Activated CD4-positive, alpha-beta T cell treated with anti-CD3 and anti-CD28 coated beads for 36 hours (primary cell): Measurements from ENCODE around the gene RTL3. TPM values are rescaled to one million over a fixed set of nuclear protein-coding genes. Genes with fewer than 3 reads are reported as not detected.

Experiments used
- ATAC-seq: fragments of 200-7000 bp; cut with Tn5 transposase; one replicate; pipeline ENCODE4 v1.10.0; 2021; ENCODE audit warnings: mild to moderate bottlenecking, moderate library complexity
- CTCF ChIA-PET: fragments of 350-600 bp; sonication (Branson Sonifier 250); formaldehyde crosslinking; loops from one replicate; lab custom pipeline; 2021; ENCODE audit warnings: antibody characterized with exemption; lab: Charles Lee
- POLR2A ChIA-PET: fragments of 350-600 bp; sonication (Branson Sonifier 250); formaldehyde crosslinking; loops from one replicate; lab custom pipeline; 2021; ENCODE audit warnings: antibody characterized with exemption, inconsistent platforms; lab: Charles Lee
- DNase-seq: peaks from one replicate; pipeline ENCODE4 v3.0.0-alpha.2; 2020
- H3K27ac Mint-ChIP-seq: one replicate; pipeline ENCODE4 v1.8.0; 2021; ENCODE audit warnings: mixed read lengths
- H3K27me3 Mint-ChIP-seq: one replicate; pipeline ENCODE4 v1.8.0; 2021; ENCODE audit warnings: mixed read lengths
- H3K36me3 Mint-ChIP-seq: one replicate; pipeline ENCODE4 v1.8.0; 2021; ENCODE audit warnings: low read depth, mixed read lengths
- H3K4me1 Mint-ChIP-seq: one replicate; pipeline ENCODE4 v1.8.0; 2021; ENCODE audit warnings: mixed read lengths
- H3K4me3 Mint-ChIP-seq: one replicate; pipeline ENCODE4 v1.8.0; 2021; ENCODE audit warnings: mild to moderate bottlenecking, moderate library complexity, mixed read lengths
- H3K9me3 Mint-ChIP-seq: one replicate; pipeline ENCODE4 v1.8.0; 2021; ENCODE audit warnings: low read depth, mixed read lengths
- intact Hi-C, 2 experiments: fragments of 100-400 bp; cut with DNase I in 1 of 2; cut with micrococcal nuclease in 1 of 2; formaldehyde crosslinking; loops; one replicate each; pipeline versions ENCODE4 v1.14.2 to v1.15.1; 2022 to 2024; cut with DNase I, micrococcal nuclease
- total RNA-seq, 2 experiments: library from RNA; stranded (reverse); gene quantifications; one replicate each; pipeline ENCODE4 v1.2.3, GENCODE V29; 2021

Gene RTL3, protein sequence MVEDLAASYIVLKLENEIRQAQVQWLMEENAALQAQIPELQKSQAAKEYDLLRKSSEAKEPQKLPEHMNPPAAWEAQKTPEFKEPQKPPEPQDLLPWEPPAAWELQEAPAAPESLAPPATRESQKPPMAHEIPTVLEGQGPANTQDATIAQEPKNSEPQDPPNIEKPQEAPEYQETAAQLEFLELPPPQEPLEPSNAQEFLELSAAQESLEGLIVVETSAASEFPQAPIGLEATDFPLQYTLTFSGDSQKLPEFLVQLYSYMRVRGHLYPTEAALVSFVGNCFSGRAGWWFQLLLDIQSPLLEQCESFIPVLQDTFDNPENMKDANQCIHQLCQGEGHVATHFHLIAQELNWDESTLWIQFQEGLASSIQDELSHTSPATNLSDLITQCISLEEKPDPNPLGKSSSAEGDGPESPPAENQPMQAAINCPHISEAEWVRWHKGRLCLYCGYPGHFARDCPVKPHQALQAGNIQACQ
- total RNA-seq: not detected

DNA sequence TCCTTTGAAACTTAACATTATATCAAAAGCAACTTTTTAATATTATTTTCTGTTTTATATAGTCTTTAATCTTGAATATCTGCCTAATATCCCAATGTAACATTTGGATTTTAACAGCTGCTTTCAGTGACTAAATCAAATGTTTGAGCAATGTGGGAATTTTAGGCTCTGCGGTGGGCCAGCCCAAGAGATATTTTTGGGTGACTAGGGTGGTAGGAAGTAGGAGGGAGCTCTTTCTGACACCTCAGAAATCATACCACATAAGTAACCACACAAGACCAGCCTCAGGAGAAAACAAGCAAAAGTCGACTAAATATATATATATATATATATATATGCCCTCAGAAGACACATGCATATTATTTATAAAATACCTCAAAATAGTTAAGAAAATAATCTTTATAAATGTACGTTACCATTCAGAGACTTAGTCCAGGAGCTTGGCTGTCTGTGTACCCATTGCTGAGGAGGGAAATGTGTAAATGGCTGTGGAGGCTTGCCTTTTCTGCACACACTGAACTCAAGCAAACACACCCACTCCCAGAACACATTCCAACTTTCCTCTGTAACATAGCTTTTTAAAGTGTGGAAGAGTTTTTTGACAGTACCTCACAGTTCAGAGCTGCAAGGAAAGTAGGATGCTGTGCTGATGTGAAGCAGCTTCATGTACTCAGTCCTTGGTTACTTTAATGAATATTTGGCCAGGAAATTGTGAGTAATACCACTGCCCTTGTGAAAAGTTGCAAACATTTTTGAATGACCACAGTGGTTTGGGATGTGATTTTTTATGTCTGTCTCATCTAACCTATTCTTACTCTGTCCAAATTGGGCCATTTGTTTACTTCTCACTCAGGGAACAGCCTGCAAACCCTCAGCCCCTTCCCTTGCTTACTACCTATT, at the start of gene RTL3:
Gene RTL3 (minus strand): TSS at position 484 of the 900 bp plus-strand sequence. CDS start 908 bp downstream, outside the sequence.
- Mint-ChIP-seq H3K27me3 (peaks cover 4% of the 10 kb centered on the region), H3K27ac (no peak within 1 kb of the TSS), H3K4me3 (no peak within 1 kb of the TSS), H3K36me3 (no peaks in the 10 kb centered on the region), H3K9me3 (no peaks in the 10 kb centered on the region), H3K4me1 (peaks cover 5% of the 10 kb centered on the region)
- ChIA-PET POLR2A (no interaction called here), CTCF (interaction anchor here (0.9 kb wide), 1 partner anchor 18 kb away, joined by 3 read pairs; no protein-coding TSS in a partner anchor)
- DNase-seq: no peak
- ATAC-seq: no peak
- intact Hi-C loops: no loop called here

DNA sequence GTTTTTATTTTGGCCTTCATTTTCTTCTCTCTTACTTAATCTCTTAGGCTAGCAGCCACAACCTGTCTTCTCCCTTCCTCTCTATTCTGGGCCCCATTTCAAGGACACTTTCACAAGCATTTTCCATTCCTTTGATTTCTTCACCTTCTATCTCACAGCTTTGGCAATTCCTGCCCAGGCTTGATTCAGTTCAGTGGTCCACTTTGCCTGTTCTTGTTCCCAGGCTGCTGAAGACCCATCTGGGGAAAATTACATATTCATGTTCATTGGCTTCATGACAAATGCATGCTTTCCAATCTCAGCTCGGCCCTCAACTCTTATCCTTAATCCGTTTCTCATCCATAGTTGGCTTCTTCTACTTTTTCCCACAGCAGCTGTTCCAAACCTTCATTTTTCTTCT, 49.7 kb upstream of the RTL3 start:
- intact Hi-C loops: no loop called here
- CTCF ChIA-PET: no interaction called here

DNA sequence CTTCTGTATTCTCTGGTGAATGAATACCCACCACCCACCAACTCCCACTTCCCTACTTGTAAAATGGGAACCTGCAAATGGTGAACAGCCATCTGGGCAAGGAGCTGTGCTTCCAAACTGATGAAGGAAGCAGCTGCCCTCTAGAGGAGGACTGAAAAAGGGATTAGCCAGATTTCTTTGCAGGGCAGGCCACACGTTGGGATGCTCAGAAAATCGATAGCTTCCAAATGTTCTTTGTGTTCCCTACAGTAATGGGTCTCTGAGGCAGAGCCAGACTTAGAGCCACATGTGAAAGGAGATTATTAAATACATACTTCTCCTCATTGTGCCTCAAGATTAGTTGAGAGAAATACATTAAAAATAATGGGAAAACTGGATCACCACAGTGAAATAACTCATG, 49.1 kb upstream of the RTL3 start:
- Mint-ChIP-seq H3K27ac (no peak overlapping the region), H3K27me3 (no peaks in the 10 kb centered on the region), H3K4me3 (no peak overlapping the region), H3K36me3 (no peaks in the 10 kb centered on the region), H3K9me3 (no peaks in the 10 kb centered on the region), H3K4me1 (no peaks in the 10 kb centered on the region)
- CTCF ChIA-PET: no interaction called here
- DNase-seq (no peak), ATAC-seq (no peak)
- intact Hi-C loops: no loop called here
- POLR2A ChIA-PET: no interaction called here

More for the DNA sequence above, 49.7 kb upstream of the RTL3 start:
- no peak for DNase-seq
- Mint-ChIP-seq H3K27me3 (no peaks in the 10 kb centered on the region), H3K27ac (no peak overlapping the region), H3K36me3 (no peaks in the 10 kb centered on the region), H3K4me3 (no peak overlapping the region), H3K9me3 (no peaks in the 10 kb centered on the region), H3K4me1 (no peaks in the 10 kb centered on the region)
- POLR2A ChIA-PET: no interaction called here
- no peak for ATAC-seq

DNA sequence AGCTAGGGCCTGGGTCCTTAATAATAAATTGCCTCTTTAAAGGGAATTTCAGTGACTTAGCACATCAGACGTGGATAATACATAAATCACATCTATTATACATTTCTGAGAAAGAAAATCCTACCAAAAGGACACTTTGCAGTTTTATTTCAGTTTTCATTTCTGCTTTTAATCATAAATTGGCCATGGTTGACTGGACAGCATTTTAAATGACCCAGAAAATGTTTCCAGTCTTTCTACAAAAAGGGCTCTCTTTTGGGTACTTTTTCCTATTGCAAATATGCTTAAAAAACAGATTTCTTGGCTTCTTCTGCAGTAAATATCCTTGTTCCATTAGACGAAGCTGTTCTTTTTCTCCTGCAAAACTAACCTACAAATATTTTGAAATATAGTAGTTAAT, 46.9 kb upstream of the RTL3 start:
- CTCF ChIA-PET: no interaction called here
- ATAC-seq: no peak
- no peaks in the 10 kb centered on the region for H3K9me3 Mint-ChIP-seq
- H3K4me3 Mint-ChIP-seq: no peak overlapping the region
- no peaks in the 10 kb centered on the region for H3K27me3 Mint-ChIP-seq
- H3K27ac Mint-ChIP-seq: no peak overlapping the region
- intact Hi-C loops: no loop called here
- POLR2A ChIA-PET: no interaction called here
- DNase-seq: no peak
- H3K4me1 Mint-ChIP-seq: no peaks in the 10 kb centered on the region
- no peaks in the 10 kb centered on the region for H3K36me3 Mint-ChIP-seq

DNA sequence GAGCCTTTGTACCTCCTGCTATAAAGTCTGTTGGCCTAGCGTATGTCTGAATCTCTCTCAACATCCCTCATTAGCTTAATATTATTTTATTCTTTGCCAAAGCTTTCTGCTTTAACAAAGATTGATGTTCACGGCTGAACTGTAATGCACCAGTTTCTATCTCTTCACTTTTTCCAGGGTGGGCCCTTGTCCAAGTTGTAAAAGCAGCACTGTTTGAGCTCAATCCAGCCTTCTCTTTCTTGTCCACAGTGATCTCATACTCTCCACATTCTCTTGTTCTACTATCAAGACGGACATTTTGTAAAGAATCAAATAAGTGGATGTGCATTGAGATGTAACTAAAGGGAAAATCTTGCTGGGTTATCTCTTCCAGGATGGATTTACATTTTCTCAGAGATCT, 34.4 kb upstream of the RTL3 start:
- intact Hi-C loops: no loop called here
- CTCF ChIA-PET: interaction anchor here (0.6 kb wide), 1 partner anchor 103 kb away, joined by 3 read pairs; no protein-coding TSS in a partner anchor
- DNase-seq (no peak), ATAC-seq (no peak)
- POLR2A ChIA-PET: no interaction called here
- H3K4me1 Mint-ChIP-seq: no peaks in the 10 kb centered on the region
- H3K9me3 Mint-ChIP-seq: no peaks in the 10 kb centered on the region
- no peak overlapping the region for H3K27ac Mint-ChIP-seq
- no peaks in the 10 kb centered on the region for H3K27me3 Mint-ChIP-seq
- no peaks in the 10 kb centered on the region for H3K36me3 Mint-ChIP-seq
- no peak overlapping the region for H3K4me3 Mint-ChIP-seq

DNA sequence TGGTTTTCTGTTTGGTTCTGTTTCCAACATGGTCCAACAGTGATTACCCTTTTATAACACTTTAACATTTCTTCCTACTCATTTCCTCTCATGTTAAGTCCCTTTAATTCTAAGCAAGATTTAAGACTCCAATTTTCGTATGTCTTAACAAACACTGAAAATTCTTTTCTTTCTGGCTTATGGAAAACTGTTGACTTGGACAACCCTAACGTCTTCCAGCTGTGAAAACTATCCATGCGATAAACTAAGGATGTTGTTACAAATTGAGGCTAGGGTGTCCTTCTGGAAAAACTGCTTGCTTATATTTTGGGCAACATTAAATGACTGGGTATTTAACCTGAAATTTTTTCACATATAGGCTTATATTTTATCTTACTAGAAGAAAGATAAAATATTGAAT, 33.9 kb upstream of the RTL3 start:
- no peaks in the 10 kb centered on the region for H3K36me3 Mint-ChIP-seq
- no peak for DNase-seq
- H3K4me1 Mint-ChIP-seq: no peaks in the 10 kb centered on the region
- CTCF ChIA-PET: interaction anchor here (0.6 kb wide), 1 partner anchor 102 kb away, joined by 3 read pairs; no protein-coding TSS in a partner anchor
- H3K9me3 Mint-ChIP-seq: no peaks in the 10 kb centered on the region
- no peak overlapping the region for H3K27ac Mint-ChIP-seq
- POLR2A ChIA-PET: no interaction called here
- intact Hi-C loops: no loop called here
- no peak overlapping the region for H3K4me3 Mint-ChIP-seq
- H3K27me3 Mint-ChIP-seq: no peaks in the 10 kb centered on the region
- ATAC-seq: no peak

DNA sequence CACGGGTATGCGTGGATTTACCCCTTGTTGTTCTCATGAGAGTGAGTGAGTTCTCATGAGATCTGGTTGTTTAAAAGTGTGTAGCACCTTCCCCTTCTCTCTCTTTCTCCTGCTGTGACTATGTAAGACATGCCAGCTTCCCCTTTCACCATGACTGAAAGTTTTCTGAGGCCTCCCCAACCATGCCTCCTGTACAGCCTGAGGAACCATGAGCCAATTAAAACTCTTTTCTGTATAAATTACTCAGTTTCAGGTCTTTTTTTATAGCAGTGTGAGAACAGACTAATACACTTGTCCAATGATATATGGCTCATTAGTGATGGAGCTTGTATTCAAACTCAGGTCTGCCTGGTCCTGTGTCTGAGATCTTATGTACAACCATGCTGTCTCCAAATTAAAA, 28.5 kb upstream of the RTL3 start:
- CTCF ChIA-PET: no interaction called here
- H3K9me3 Mint-ChIP-seq: no peaks in the 10 kb centered on the region

DNA sequence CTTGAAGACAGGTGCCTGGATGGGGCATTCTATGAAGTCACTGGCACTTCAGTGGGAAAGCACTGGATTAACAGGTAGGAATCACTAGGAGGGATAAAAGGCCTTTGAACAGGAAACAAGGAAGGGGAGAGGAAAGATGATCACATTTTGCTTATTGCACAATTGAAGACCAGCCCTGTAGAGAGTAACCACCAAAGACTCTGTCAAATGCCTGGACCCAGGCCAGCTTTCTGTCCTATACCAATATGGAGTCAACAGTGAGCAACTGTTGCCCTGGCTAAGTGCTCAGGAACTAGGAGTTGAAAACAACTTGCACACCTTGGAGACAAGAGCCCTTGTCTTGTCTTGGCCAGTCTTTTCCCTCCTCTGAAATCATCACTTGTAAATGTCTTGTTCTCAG, 14.1 kb upstream of the RTL3 start:
- Mint-ChIP-seq H3K36me3 (no peaks in the 10 kb centered on the region), H3K9me3 (no peaks in the 10 kb centered on the region), H3K27me3 (no peaks in the 10 kb centered on the region), H3K4me1 (no peaks in the 10 kb centered on the region), H3K4me3 (no peak overlapping the region), H3K27ac (no peak overlapping the region)
- POLR2A ChIA-PET: no interaction called here
- DNase-seq: no peak
- intact Hi-C loops: no loop called here
- CTCF ChIA-PET: interaction anchor here (0.6 kb wide), 1 partner anchor 407 kb away, joined by 3 read pairs; no protein-coding TSS in a partner anchor
- no peak for ATAC-seq

More for the DNA sequence above, 28.5 kb upstream of the RTL3 start:
- no peak overlapping the region for H3K27ac Mint-ChIP-seq
- ATAC-seq (no peak), DNase-seq (no peak)
- POLR2A ChIA-PET: no interaction called here
- no peak overlapping the region for H3K4me3 Mint-ChIP-seq
- no peaks in the 10 kb centered on the region for H3K27me3 Mint-ChIP-seq
- no peaks in the 10 kb centered on the region for H3K36me3 Mint-ChIP-seq
- intact Hi-C loops: no loop called here
- H3K4me1 Mint-ChIP-seq: no peaks in the 10 kb centered on the region

DNA sequence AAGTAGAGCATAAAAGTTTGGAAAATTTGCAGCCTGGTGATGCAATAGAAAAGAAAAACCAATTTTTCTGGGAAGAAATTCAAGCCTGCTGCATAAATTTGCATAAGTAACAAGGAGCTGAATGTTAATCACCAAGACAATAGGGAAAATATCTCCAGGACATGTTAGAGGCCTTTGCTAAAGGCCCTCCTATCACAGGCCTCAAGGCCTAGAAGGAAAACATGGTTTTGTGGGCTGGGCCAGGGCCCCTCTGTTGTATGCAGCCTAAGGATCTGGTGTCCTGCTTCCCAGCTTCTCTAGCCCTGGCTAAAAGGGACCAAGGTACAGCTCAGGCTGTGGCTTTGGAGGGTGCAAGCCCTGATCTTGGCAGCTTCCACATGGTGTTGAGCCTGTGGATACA, 6.2 kb upstream of the RTL3 start:
- intact Hi-C loops: no loop called here
- ATAC-seq (no peak), DNase-seq (no peak)
- no peaks in the 10 kb centered on the region for H3K27me3 Mint-ChIP-seq
- CTCF ChIA-PET: interaction anchor here (0.6 kb wide), 1 partner anchor 125 kb away, joined by 4 read pairs; no protein-coding TSS in a partner anchor
- H3K4me3 Mint-ChIP-seq: no peak overlapping the region
- no peak overlapping the region for H3K27ac Mint-ChIP-seq
- no peaks in the 10 kb centered on the region for H3K9me3 Mint-ChIP-seq
- H3K36me3 Mint-ChIP-seq: no peaks in the 10 kb centered on the region
- no peaks in the 10 kb centered on the region for H3K4me1 Mint-ChIP-seq
- POLR2A ChIA-PET: no interaction called here

DNA sequence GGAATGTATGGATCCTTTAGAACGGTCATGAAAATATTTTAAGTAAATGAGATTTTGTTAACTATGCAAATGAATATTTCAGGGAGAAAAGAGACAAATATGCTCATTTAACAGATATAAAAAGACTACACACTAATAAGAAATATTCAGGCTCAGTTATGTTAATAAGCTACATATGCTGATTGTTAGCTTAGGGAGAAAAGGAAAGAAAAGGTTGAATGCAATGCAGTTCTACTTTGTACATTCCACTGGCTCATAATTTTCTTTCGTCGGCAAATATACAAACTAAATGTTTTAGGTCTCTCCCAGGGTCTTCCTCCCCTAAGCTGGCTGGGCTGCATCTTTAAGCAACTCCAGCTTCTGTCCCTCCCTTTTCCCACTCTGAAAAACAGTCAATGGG, 2.7 kb upstream of the RTL3 start:
- no peak for DNase-seq
- H3K4me3 Mint-ChIP-seq: no peak overlapping the region
- H3K36me3 Mint-ChIP-seq: no peaks in the 10 kb centered on the region
- ATAC-seq: no peak
- no peaks in the 10 kb centered on the region for H3K27me3 Mint-ChIP-seq
- POLR2A ChIA-PET: no interaction called here
- H3K27ac Mint-ChIP-seq: no peak overlapping the region
- no peaks in the 10 kb centered on the region for H3K9me3 Mint-ChIP-seq
- intact Hi-C loops: no loop called here
- peaks cover 5% of the 10 kb centered on the region for H3K4me1 Mint-ChIP-seq
- CTCF ChIA-PET: no interaction called here

DNA sequence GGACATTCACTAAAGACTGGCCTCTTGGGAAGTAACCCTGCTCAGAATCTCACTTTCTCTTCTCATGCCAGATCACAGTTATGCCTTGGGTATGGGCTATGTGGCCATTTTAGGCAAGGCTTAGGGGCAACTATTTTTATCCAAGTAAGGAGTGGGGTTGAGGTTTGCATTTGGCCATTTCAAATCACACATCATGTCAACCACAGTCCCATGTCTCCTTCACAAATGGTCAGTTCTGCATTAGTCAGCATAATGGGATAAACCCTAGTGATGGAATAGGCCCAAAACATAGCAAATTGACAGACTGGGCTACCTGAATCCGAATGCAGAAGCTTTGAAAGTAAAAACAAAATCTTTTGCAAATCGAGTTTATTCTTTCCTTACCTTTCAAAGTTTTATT, 827 bp upstream of the RTL3 start:
- ChIA-PET CTCF (no interaction called here), POLR2A (no interaction called here)
- H3K36me3 Mint-ChIP-seq: no peaks in the 10 kb centered on the region
- no peak overlapping the region for H3K4me3 Mint-ChIP-seq
- H3K9me3 Mint-ChIP-seq: no peaks in the 10 kb centered on the region
- no peak overlapping the region for H3K27ac Mint-ChIP-seq
- intact Hi-C loops: no loop called here
- no peak for ATAC-seq
- H3K27me3 Mint-ChIP-seq: no peaks in the 10 kb centered on the region
- DNase-seq: no peak
- H3K4me1 Mint-ChIP-seq: peaks cover 5% of the 10 kb centered on the region
